ENCODE results near the gene XIRP1. TPM values are rescaled to one million over a fixed set of nuclear protein-coding genes. Genes with fewer than 3 reads are reported as not detected.

XIRP1 gene
- total RNA-seq, 1 experiment from 2014 or later = not detected

DNA sequence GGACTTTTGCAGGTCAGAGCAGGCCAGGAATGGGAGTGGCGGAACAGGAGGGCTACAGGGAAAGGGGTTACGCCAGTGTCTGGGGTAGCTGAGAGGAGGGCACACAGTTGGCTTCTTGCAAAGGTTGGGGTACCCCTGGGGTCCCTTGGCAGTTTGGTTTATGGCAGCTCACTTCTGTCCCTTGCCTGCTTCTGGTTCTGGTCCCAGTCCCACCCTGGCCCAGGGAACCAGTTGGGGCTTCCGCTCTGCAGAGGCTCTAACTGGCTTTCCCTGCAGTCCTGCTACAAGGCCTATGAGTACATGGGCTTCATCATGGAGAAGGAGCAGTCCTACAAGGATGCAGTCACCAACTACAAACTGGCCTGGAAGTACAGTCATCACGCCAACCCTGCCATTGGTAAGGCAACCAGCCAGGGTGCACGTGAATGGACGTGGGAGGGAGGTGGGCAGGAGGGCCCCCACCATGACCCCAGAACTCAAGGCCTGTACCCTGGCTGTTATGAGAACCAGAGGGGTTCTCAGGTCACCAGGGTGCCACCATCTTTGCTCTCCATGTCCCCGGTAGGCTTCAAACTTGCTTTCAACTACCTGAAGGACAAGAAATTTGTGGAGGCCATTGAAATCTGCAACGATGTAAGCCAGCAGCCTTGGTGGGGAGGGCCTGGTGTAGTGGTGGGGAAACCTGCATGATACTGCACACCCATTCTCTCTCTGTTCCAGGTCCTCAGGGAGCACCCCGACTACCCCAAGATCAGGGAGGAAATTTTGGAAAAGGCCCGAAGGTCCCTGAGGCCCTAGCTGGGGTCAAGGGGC, 54.2 kb downstream of the XIRP1 start:
- no peaks in the 10 kb centered on the region for H3K9me3 ChIP-seq (ENCODE audit: low read length)
- H3K27me3 ChIP-seq (ENCODE audit: low read length) = no peaks in the 10 kb centered on the region
- DNase-seq = no peak
- H4K20me1 ChIP-seq (ENCODE audit: insufficient read depth, low read depth, low read length) = no peaks in the 10 kb centered on the region
- peaks cover 22% of the 10 kb centered on the region for H3K4me1 ChIP-seq (ENCODE audit: low read length)
- no peaks in the 10 kb centered on the region for H3K9me2 ChIP-seq (replicated peaks; ENCODE audit: insufficient read depth, low read length)
- no peak overlapping the region for H3K4me2 ChIP-seq (ENCODE audit: low read depth, low read length, poor library complexity, severe bottlenecking)
- no peak overlapping the region for H3K4me3 ChIP-seq (ENCODE audit: low read length)
- no peak overlapping the region for H3K27ac ChIP-seq (ENCODE audit: low read length)
- H3K79me2 ChIP-seq (ENCODE audit: low read length) = no peaks in the 10 kb centered on the region
- no peak overlapping the region for H2AFZ ChIP-seq (ENCODE audit: low read length)
- no peaks in the 10 kb centered on the region for H3K36me3 ChIP-seq (ENCODE audit: insufficient read depth, low read length)
- no peak overlapping the region for H3K9ac ChIP-seq (ENCODE audit: low read length)

DNA sequence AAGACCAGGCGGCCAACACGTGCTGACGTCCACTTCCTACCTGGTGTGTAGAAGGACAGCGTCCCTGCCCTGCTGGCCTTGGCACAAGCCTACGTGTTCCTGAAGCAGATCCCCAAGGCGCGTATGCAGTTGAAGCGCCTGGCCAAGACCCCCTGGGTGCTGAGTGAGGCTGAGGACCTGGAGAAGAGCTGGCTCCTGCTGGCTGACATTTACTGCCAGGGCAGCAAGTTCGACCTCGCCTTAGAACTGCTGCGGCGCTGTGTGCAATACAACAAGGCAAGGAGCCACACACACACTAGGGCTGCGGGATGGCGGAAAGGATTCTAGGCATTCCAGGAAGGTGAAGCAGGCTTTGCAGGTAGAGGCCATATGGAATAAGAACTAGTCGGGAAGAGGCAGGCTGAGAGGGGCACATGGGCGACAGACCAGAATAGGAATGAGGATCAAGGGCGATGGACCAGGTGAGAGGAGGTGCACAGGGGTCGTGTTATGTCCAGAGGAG, 54.9 kb downstream of the XIRP1 start:
- H3K4me2 ChIP-seq (ENCODE audit: low read depth, low read length, poor library complexity, severe bottlenecking) = no peak overlapping the region
- H3K79me2 ChIP-seq (ENCODE audit: low read length) = no peaks in the 10 kb centered on the region
- no peak overlapping the region for H3K9ac ChIP-seq (ENCODE audit: low read length)
- H4K20me1 ChIP-seq (ENCODE audit: insufficient read depth, low read depth, low read length) = no peaks in the 10 kb centered on the region
- H3K27ac ChIP-seq (ENCODE audit: low read length) = no peak overlapping the region
- no peak overlapping the region for H2AFZ ChIP-seq (ENCODE audit: low read length)
- H3K4me1 ChIP-seq (ENCODE audit: low read length) = peaks cover 16% of the 10 kb centered on the region
- H3K36me3 ChIP-seq (ENCODE audit: insufficient read depth, low read length) = peaks cover 1% of the 10 kb centered on the region; the same call in 1 of the 2 replicates
- no peak for DNase-seq
- H3K27me3 ChIP-seq (ENCODE audit: low read length) = no peaks in the 10 kb centered on the region
- no peaks in the 10 kb centered on the region for H3K9me2 ChIP-seq (replicated peaks; ENCODE audit: insufficient read depth, low read length)
- H3K4me3 ChIP-seq (ENCODE audit: low read length) = no peak overlapping the region
- H3K9me3 ChIP-seq (ENCODE audit: low read length) = no peaks in the 10 kb centered on the region

DNA sequence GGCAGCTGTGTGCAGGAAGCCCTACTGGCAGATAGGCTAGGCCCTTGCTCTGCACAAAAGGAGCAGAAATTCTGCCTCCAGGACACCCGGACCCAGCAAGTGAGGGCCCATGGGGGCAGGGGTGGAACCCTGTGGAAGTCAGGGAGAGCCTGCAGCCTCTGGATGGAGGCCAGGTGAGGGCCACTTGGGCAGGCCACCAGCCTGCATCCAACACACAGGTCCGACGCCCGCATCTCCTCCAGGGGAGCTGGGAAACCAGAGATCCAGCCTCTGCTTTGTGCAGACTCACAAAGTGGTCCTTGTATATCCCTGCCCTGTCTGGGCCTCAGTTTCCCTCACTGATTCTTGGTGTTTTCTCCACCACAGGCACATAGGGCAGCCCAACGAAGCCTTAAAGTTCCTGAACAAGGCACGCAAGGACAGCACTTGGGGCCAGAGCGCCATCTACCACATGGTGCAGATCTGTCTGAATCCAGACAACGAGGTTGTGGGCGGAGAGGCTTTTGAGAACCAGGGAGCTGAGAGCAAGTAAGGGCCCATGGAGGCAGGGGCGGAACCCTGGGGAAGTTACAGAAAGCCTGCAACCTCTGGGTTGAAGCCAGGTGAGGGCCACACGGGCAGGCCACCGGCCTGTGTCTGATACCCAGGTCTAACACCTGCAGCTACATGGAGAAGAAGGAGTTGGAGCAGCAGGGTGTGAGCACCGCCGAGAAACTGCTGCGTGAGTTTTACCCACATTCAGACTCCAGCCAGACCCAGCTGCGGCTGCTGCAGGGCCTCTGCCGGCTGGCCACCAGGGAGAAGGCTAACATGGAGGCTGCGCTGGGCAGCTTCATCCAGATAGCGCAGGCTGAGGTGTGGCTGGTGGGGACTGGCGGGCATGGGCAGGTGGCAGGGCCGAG, 55.6 kb downstream of the XIRP1 start:
- Histone ChIP-seq H3K9ac (ENCODE audit: low read length) (no peak overlapping the region), H3K79me2 (ENCODE audit: low read length) (no peaks in the 10 kb centered on the region), H3K4me1 (ENCODE audit: low read length) (peaks cover 9% of the 10 kb centered on the region), H3K4me3 (ENCODE audit: low read length) (no peak overlapping the region), H3K4me2 (ENCODE audit: low read depth, low read length, poor library complexity, severe bottlenecking) (no peak overlapping the region), H3K9me2 (replicated peaks; ENCODE audit: insufficient read depth, low read length) (no peaks in the 10 kb centered on the region), H2AFZ (ENCODE audit: low read length) (no peak overlapping the region), H4K20me1 (ENCODE audit: insufficient read depth, low read depth, low read length) (no peaks in the 10 kb centered on the region), H3K36me3 (ENCODE audit: insufficient read depth, low read length) (peaks cover 3% of the 10 kb centered on the region; the same call in 1 of the 2 replicates), H3K27me3 (ENCODE audit: low read length) (no peaks in the 10 kb centered on the region), H3K9me3 (ENCODE audit: low read length) (no peaks in the 10 kb centered on the region), H3K27ac (ENCODE audit: low read length) (no peak overlapping the region)
- DNase-seq = no peak

DNA sequence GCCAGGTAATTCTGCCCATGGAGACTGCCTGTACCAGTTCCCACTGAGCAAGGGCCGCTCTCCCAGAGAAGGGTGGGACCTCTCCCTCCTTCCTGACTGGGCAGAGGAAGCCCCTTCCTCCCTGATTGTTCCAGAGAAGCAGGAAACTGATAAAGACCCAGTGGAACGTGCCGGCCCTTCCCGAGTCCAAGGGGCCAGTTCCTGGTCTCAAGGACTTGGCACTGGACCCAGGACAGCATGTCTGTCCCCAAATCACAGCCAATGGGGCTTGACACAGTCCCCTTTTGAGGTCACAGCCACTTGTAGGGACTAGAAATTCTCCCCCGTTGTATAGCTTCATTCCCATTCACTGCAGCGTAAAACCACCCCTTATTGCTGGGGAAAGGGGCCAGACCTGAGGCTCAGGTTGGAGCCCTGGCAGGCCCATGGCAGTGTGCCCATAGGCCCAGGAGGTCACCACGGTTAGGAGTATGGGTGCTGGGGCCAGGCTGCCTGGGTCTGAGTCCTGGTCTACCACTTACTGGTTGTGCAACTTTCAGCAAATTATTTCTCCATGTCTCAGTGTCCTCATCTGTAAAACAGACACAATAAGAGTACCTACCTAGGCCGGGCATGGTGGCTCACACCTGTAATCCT, 57.1 kb downstream of the XIRP1 start:
- no peaks in the 10 kb centered on the region for H3K9me2 ChIP-seq (replicated peaks; ENCODE audit: insufficient read depth, low read length)
- no peaks in the 10 kb centered on the region for H3K79me2 ChIP-seq (ENCODE audit: low read length)
- no peaks in the 10 kb centered on the region for H4K20me1 ChIP-seq (ENCODE audit: insufficient read depth, low read depth, low read length)
- H3K9ac ChIP-seq (ENCODE audit: low read length) = no peak overlapping the region
- H3K36me3 ChIP-seq (ENCODE audit: insufficient read depth, low read length) = peaks cover 3% of the 10 kb centered on the region; the same call in 1 of the 2 replicates
- no peaks in the 10 kb centered on the region for H3K27me3 ChIP-seq (ENCODE audit: low read length)
- no peak overlapping the region for H3K4me3 ChIP-seq (ENCODE audit: low read length)
- no peak overlapping the region for H2AFZ ChIP-seq (ENCODE audit: low read length)
- no peaks in the 10 kb centered on the region for H3K9me3 ChIP-seq (ENCODE audit: low read length)
- no peak overlapping the region for H3K4me2 ChIP-seq (ENCODE audit: low read depth, low read length, poor library complexity, severe bottlenecking)
- no peaks in the 10 kb centered on the region for H3K4me1 ChIP-seq (ENCODE audit: low read length)
- H3K27ac ChIP-seq (ENCODE audit: low read length) = no peak overlapping the region
- DNase-seq = no peak

DNA sequence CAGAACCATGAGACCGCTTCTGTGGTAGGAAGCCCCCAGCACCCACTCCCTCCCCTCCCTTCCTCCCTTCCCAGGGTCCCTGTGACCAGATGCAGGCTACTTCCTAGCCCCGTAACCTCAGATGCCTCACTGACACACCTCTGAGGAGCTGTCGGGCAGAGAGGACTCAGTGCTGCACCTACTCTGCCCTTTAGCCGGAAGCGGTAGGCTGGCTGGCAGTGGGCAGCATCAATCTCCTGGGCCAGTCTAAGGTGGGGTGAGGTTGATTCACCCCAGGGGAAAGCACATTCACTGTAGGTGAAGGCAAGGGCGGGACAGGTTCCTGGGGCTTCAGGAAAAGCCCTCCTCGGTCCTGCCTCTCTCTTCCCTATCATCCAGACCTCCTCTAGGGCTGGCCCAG, 58.1 kb downstream of the XIRP1 start:
- H3K4me3 ChIP-seq (ENCODE audit: low read length) = no peak overlapping the region
- no peaks in the 10 kb centered on the region for H3K9me3 ChIP-seq (ENCODE audit: low read length)
- H3K4me1 ChIP-seq (ENCODE audit: low read length) = no peaks in the 10 kb centered on the region
- no peaks in the 10 kb centered on the region for H3K9me2 ChIP-seq (replicated peaks; ENCODE audit: insufficient read depth, low read length)
- no peak overlapping the region for H2AFZ ChIP-seq (ENCODE audit: low read length)
- no peak overlapping the region for H3K9ac ChIP-seq (ENCODE audit: low read length)
- no peak for DNase-seq
- H3K4me2 ChIP-seq (ENCODE audit: low read depth, low read length, poor library complexity, severe bottlenecking) = no peak overlapping the region
- no peaks in the 10 kb centered on the region for H3K27me3 ChIP-seq (ENCODE audit: low read length)
- H3K79me2 ChIP-seq (ENCODE audit: low read length) = no peaks in the 10 kb centered on the region
- H4K20me1 ChIP-seq (ENCODE audit: insufficient read depth, low read depth, low read length) = no peaks in the 10 kb centered on the region
- peaks cover 3% of the 10 kb centered on the region; the same call in 1 of the 2 replicates for H3K36me3 ChIP-seq (ENCODE audit: insufficient read depth, low read length)
- H3K27ac ChIP-seq (ENCODE audit: low read length) = no peak overlapping the region

DNA sequence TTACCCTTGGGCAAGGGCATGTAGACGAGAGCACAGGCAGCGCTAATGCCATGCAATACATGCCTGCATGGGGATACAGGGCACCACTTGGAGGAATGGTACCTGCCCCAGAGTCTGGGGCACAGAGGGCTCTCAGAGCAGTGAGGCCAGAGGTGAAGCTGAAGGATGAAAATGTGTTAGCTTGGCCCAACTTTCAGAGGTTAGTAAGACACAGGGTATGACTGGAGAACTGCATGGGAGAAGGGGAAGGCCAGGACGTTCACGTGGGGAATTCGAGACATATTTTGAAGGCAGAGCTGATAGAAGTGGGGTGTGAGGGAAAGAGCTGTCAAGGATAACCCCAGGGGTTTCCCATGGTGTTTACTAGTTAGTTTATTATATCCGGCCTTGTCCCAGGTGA, 58.6 kb downstream of the XIRP1 start:
- Histone ChIP-seq H3K79me2 (ENCODE audit: low read length) (no peaks in the 10 kb centered on the region), H3K4me1 (ENCODE audit: low read length) (no peaks in the 10 kb centered on the region), H3K9ac (ENCODE audit: low read length) (no peak overlapping the region), H3K36me3 (ENCODE audit: insufficient read depth, low read length) (peaks cover 3% of the 10 kb centered on the region; the same call in 1 of the 2 replicates), H3K27me3 (ENCODE audit: low read length) (no peaks in the 10 kb centered on the region), H3K9me3 (ENCODE audit: low read length) (no peaks in the 10 kb centered on the region), H2AFZ (ENCODE audit: low read length) (no peak overlapping the region), H3K27ac (ENCODE audit: low read length) (no peak overlapping the region), H3K4me2 (ENCODE audit: low read depth, low read length, poor library complexity, severe bottlenecking) (no peak overlapping the region), H3K9me2 (replicated peaks; ENCODE audit: insufficient read depth, low read length) (no peaks in the 10 kb centered on the region), H3K4me3 (ENCODE audit: low read length) (no peak overlapping the region), H4K20me1 (ENCODE audit: insufficient read depth, low read depth, low read length) (no peaks in the 10 kb centered on the region)
- DNase-seq = no peak

Measured in Karpas-422 (cell line).